PC-3 (cell line): Measurements from ENCODE around the gene TMC2. TPM values are rescaled to one million over a fixed set of nuclear protein-coding genes. Genes with fewer than 3 reads are reported as not detected.

Experiments used
- ATAC-seq: fragments of 200-7000 bp; cut with Tn5 transposase; 2 replicates; pipeline ENCODE4 v1.9.1; 2020; ENCODE audit warnings: mild to moderate bottlenecking, moderate library complexity
- BruUV-seq: library from RNA; stranded (reverse); fragments of 400-500 nt; replicated peaks from 2 replicates; lab custom pipeline; 2021; lab: Mats Ljungman, UMichigan
- CTCF ChIA-PET: fragments of 300-600 bp; sonication (Branson Sonifier 250); formaldehyde crosslinking; loops from one replicate; lab custom pipeline; 2022; ENCODE audit warnings: antibody characterized with exemption; lab: Charles Lee
- POLR2A ChIA-PET: fragments of 300-600 bp; sonication (Branson Sonifier 250); formaldehyde crosslinking; loops from one replicate; lab custom pipeline; 2022; ENCODE audit warnings: antibody characterized with exemption; ENCODE audit not compliant: unreplicated experiment; lab: Charles Lee
- DNase-seq: peaks from one replicate; pipeline ENCODE4 v3.0.0-alpha.2; 2015
- H2AFZ ChIP-seq: fragments of 300-600 bp; sonication (generic); 2 replicates; pipeline ENCODE4 v1.6.0; 2016; ENCODE audit warnings: antibody characterized with exemption, low read length
- H3F3A ChIP-seq: fragments of 300-600 bp; sonication (generic); one replicate; pipeline ENCODE4 v1.6.0; 2017; ENCODE audit warnings: antibody characterized with exemption, low read length, control low read depth, mild to moderate bottlenecking; ENCODE audit not compliant: unreplicated experiment
- H3K27ac ChIP-seq: fragments of 300-600 bp; sonication (generic); 2 replicates; pipeline ENCODE4 v1.5.1; 2016; ENCODE audit warnings: mild to moderate bottlenecking, low read length
- H3K27me3 ChIP-seq: fragments of 300-600 bp; sonication (generic); 2 replicates; pipeline ENCODE4 v1.6.1; 2016; ENCODE audit warnings: low read length, mixed read lengths
- H3K36me3 ChIP-seq: fragments of 300-600 bp; sonication (generic); 2 replicates; pipeline ENCODE4 v1.6.1; 2016; ENCODE audit warnings: low read depth, mixed run types, low read length, mixed read lengths
- H3K4me1 ChIP-seq: fragments of 300-600 bp; sonication (generic); 2 replicates; pipeline ENCODE4 v1.5.1; 2016; ENCODE audit warnings: low read length; ENCODE audit not compliant: insufficient read depth
- H3K4me2 ChIP-seq: fragments of 300-600 bp; sonication (generic); 2 replicates; pipeline ENCODE4 v1.6.0; 2016; ENCODE audit warnings: low read length
- H3K4me3 ChIP-seq: fragments of 300-600 bp; sonication (generic); 2 replicates; pipeline ENCODE4 v1.5.1; 2016; ENCODE audit warnings: mild to moderate bottlenecking, low read length, mixed read lengths
- H3K79me2 ChIP-seq: fragments of 300-600 bp; sonication (generic); 2 replicates; pipeline ENCODE4 v1.6.1; 2017; ENCODE audit warnings: low read length, mixed read lengths
- H3K9ac ChIP-seq: fragments of 300-600 bp; sonication (generic); 2 replicates; pipeline ENCODE4 v1.6.0; 2016; ENCODE audit warnings: mild to moderate bottlenecking, low read length
- H3K9me2 ChIP-seq: fragments of 300-600 bp; sonication (generic); replicated peaks from 2 replicates; pipeline ENCODE4 v1.6.1; 2016; ENCODE audit warnings: mixed run types, low read length, mixed read lengths
- H3K9me3 ChIP-seq: fragments of 300-600 bp; sonication (generic); 2 replicates; pipeline ENCODE4 v1.6.1; 2016; ENCODE audit warnings: low read length, mixed read lengths
- H4K20me1 ChIP-seq: fragments of 300-600 bp; sonication (generic); 2 replicates; pipeline ENCODE4 v1.6.1; 2016; ENCODE audit warnings: low read length, mixed read lengths
- EZH2 ChIP-seq: fragments of 300-600 bp; sonication (generic); IDR thresholded peaks from one replicate; pipeline ENCODE4 v1.6.1; 2017; ENCODE audit warnings: antibody characterized with exemption, mild to moderate bottlenecking, low read length; ENCODE audit not compliant: unreplicated experiment
- EZH2phosphoT487 ChIP-seq: fragments of 300-600 bp; sonication (generic); IDR thresholded peaks from 2 replicates; pipeline ENCODE4 v1.6.1; 2018; ENCODE audit warnings: mild to moderate bottlenecking, antibody characterized with exemption, low read length, borderline replicate concordance
- intact Hi-C: fragments of 100-400 bp; cut with micrococcal nuclease; formaldehyde crosslinking; loops from 2 replicates; pipeline ENCODE4 v1.9.0; 2023
- total RNA-seq: library from RNA; depleted of rRNA; stranded (reverse); fragments of >200 nt; gene quantifications from 2 replicates; pipeline ENCODE4 v1.2.3, GENCODE V29; 2014
- TF ChIP-seq, protein P1 (sequence below): fragments of 300-600 bp; sonication (generic); conservative IDR thresholded peaks from 2 replicates; pipeline ENCODE4 v1.5.1; 2017; ENCODE audit warnings: antibody characterized with exemption, low read depth, mild to moderate bottlenecking, low read length

TMC2 gene
- total RNA-seq, 1 experiment from 2014 or later = not detected

- no peaks in the 10 kb centered on the region for H4K20me1 ChIP-seq
- no peak overlapping the region for H2AFZ ChIP-seq
- BruUV-seq = no TSS peak
- no peak overlapping the region for H3K4me3 ChIP-seq
- no peak overlapping the region for H3K9ac ChIP-seq
- POLR2A ChIA-PET = no interaction called here
- H3K36me3 ChIP-seq = 0 out of 2 replicates have a peak, but pooled peaks cover 3% of the 10 kb centered on the region
- no peaks in the 10 kb centered on the region for H3K9me2 ChIP-seq
- peaks cover 3% of the 10 kb centered on the region; the same call in 1 of the 2 replicates for H3K27me3 ChIP-seq
- H3K27ac ChIP-seq = no peak overlapping the region
- no peaks in the 10 kb centered on the region for H3F3A ChIP-seq
- CTCF ChIA-PET = no interaction called here
- peaks cover 9% of the 10 kb centered on the region; the same call in 1 of the 2 replicates for H3K9me3 ChIP-seq
- ATAC-seq = 0 out of 2 replicates have a peak, but pooled peaks have one; percentile 15
- DNase-seq = peak; percentile 83
- TF ChIP-seq EZH2phosphoT487 (no peak), EZH2 (no peak)
- TF ChIP-seq, protein P1, sequence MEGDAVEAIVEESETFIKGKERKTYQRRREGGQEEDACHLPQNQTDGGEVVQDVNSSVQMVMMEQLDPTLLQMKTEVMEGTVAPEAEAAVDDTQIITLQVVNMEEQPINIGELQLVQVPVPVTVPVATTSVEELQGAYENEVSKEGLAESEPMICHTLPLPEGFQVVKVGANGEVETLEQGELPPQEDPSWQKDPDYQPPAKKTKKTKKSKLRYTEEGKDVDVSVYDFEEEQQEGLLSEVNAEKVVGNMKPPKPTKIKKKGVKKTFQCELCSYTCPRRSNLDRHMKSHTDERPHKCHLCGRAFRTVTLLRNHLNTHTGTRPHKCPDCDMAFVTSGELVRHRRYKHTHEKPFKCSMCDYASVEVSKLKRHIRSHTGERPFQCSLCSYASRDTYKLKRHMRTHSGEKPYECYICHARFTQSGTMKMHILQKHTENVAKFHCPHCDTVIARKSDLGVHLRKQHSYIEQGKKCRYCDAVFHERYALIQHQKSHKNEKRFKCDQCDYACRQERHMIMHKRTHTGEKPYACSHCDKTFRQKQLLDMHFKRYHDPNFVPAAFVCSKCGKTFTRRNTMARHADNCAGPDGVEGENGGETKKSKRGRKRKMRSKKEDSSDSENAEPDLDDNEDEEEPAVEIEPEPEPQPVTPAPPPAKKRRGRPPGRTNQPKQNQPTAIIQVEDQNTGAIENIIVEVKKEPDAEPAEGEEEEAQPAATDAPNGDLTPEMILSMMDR = no peak
- no peak overlapping the region for H3K4me2 ChIP-seq
- H3K79me2 ChIP-seq = no peaks in the 10 kb centered on the region
- no peaks in the 10 kb centered on the region for H3K4me1 ChIP-seq
- intact Hi-C loops = no loop called here
Observed at GRCh38 chr20:2626853-2627541, 90.6 kb downstream of the TMC2 start.

DNA sequence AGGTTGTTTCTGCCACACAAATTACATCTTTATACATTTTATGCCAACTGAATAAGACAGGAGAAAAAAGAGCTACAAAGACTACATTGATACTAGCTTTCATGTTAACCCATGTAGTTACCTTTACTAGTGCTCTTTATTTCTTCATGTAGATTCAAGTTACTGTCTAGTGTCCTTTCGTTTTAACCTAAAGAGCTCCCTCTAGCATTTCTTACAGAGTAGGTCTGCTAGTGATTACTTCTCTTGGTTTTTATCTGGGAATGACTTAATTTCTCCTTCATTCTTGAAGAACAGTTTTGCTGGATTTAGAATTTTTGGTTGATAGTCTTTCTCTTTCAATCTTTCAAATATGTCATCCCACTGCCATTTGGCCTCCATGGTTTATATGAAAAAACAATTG is 94.9 kb downstream of the TMC2 start:
- TF ChIP-seq, protein P1 = peak; percentile 55; the same call in 1 of the 2 replicates
- TF ChIP-seq EZH2 = no peak
- Histone ChIP-seq H3K27ac (no peak overlapping the region), H3K9ac (no peak overlapping the region), H4K20me1 (no peaks in the 10 kb centered on the region), H2AFZ (no peak overlapping the region), H3K9me2 (no peaks in the 10 kb centered on the region), H3K4me2 (no peak overlapping the region), H3K4me3 (no peak overlapping the region), H3K4me1 (no peaks in the 10 kb centered on the region), H3K27me3 (peaks cover 9% of the 10 kb centered on the region; the same call in 1 of the 2 replicates), H3K36me3 (0 out of 2 replicates have a peak, but pooled peaks cover 3% of the 10 kb centered on the region), H3F3A (no peaks in the 10 kb centered on the region), H3K9me3 (0 out of 2 replicates have a peak, but pooled peaks cover 6% of the 10 kb centered on the region), H3K79me2 (no peaks in the 10 kb centered on the region)
- ChIA-PET CTCF (interaction anchor here (0.6 to 1.5 kb wide), 4 partner anchors 33 to 110 kb away, joined by 3 to 7 read pairs (median 6); no protein-coding TSS in a partner anchor), POLR2A (interaction anchor here (0.6 kb wide), 1 partner anchor 355 kb away, joined by 3 read pairs; no protein-coding TSS in a partner anchor)
- DNase-seq = peak; percentile 31
- BruUV-seq = no TSS peak
- peak; percentile 45; the same call in 1 of the 2 replicates for ATAC-seq
- intact Hi-C loops = loop anchor here (5.0 kb wide), 1 partner anchor 104 kb away; no protein-coding TSS in a partner anchor

GRCh38 chr20:2633381-2633780 is 97.0 kb downstream of the TMC2 start:
- no peaks in the 10 kb centered on the region for H4K20me1 ChIP-seq
- H3K27me3 ChIP-seq = peaks cover 9% of the 10 kb centered on the region; the same call in 1 of the 2 replicates
- no peak overlapping the region for H3K27ac ChIP-seq
- CTCF ChIA-PET = interaction anchor here (0.5 kb wide), 1 partner anchor 112 kb away, joined by 3 read pairs; no protein-coding TSS in a partner anchor
- DNase-seq = no peak
- H3K4me3 ChIP-seq = no peak overlapping the region
- H2AFZ ChIP-seq = no peak overlapping the region
- no peaks in the 10 kb centered on the region for H3F3A ChIP-seq
- intact Hi-C loops = loop anchor here (5.0 kb wide), 1 partner anchor 106 kb away; no protein-coding TSS in a partner anchor
- no peaks in the 10 kb centered on the region for H3K9me3 ChIP-seq
- H3K4me2 ChIP-seq = no peak overlapping the region
- no peaks in the 10 kb centered on the region for H3K9me2 ChIP-seq
- no TSS peak for BruUV-seq
- ATAC-seq = no peak
- H3K79me2 ChIP-seq = no peaks in the 10 kb centered on the region
- H3K4me1 ChIP-seq = no peaks in the 10 kb centered on the region
- no peaks in the 10 kb centered on the region for H3K36me3 ChIP-seq
- TF ChIP-seq EZH2phosphoT487 (no peak), EZH2 (no peak)
- TF ChIP-seq, protein P1 = no peak
- POLR2A ChIA-PET = no interaction called here
- no peak overlapping the region for H3K9ac ChIP-seq
